Activated CD4-positive, CD25-positive, alpha-beta regulatory T cell treated with anti-CD3 and anti-CD28 coated beads, Interleukin-2, amount 50 U/mL, for 72 hours (primary cell): ENCODE results near the gene PIGP.
A peak's percentile ranks its signal among the peaks of the same experiment; 100 is the strongest.
"Not testable (repeated sequence)": the region's sequence is repeated elsewhere in the genome, so short reads cannot be mapped to it uniquely, and the experiment has no call there.

Experiments used
- DNase-seq: peaks from one replicate; pipeline ENCODE4 v3.0.0; 2021

Gene PIGP

GRCh38 chr21:37072988-37073416 is at the start of gene PIGP, which contains the start of gene TTC3:
Gene PIGP (minus strand): TSS chr21:37073071. CDS start chr21:37072515, 556 bp downstream.
Gene TTC3 (plus strand): TSS chr21:37073254. CDS start chr21:37087258, 14,004 bp downstream.
- peak; percentile 98 for DNase-seq

GRCh38 chr21:37119421-37120218 is 46.7 kb upstream of the PIGP start:
- DNase-seq = no peak

GRCh38 chr21:37118187-37118826 is 45.4 kb upstream of the PIGP start:
- no peak for DNase-seq

GRCh38 chr21:37117204-37117603 is 44.3 kb upstream of the PIGP start:
- DNase-seq = no peak

GRCh38 chr21:37116459-37116858 is 43.6 kb upstream of the PIGP start:
- not testable (repeated sequence) for DNase-seq

GRCh38 chr21:37114301-37114700 is 41.4 kb upstream of the PIGP start:
- DNase-seq = not testable (repeated sequence)

GRCh38 chr21:37111029-37111428 is 38.2 kb upstream of the PIGP start:
- not testable (repeated sequence) for DNase-seq

GRCh38 chr21:37106998-37107397 is 34.1 kb upstream of the PIGP start:
- no peak for DNase-seq

- not testable (repeated sequence) for DNase-seq
These were observed 29.9 kb upstream of the PIGP start for GRCh38 chr21:37102746-37103145.

GRCh38 chr21:37101384-37101783 is 28.5 kb upstream of the PIGP start:
- no peak for DNase-seq

GRCh38 chr21:37100316-37100715 is 27.4 kb upstream of the PIGP start:
- DNase-seq = no peak

- no peak for DNase-seq
These were observed 25.9 kb upstream of the PIGP start for GRCh38 chr21:37098751-37099150.

- no peak for DNase-seq
These were observed 22.9 kb upstream of the PIGP start for GRCh38 chr21:37095821-37096220.

GRCh38 chr21:37093977-37094376 is 21.1 kb upstream of the PIGP start:
- no peak for DNase-seq

GRCh38 chr21:37088186-37088735 is 15.4 kb upstream of the PIGP start:
- DNase-seq = no peak

GRCh38 chr21:37087188-37087587 is 14.3 kb upstream of the PIGP start:
- DNase-seq = no peak

GRCh38 chr21:37085726-37086125 is 12.9 kb upstream of the PIGP start:
- DNase-seq = no peak

GRCh38 chr21:37082856-37083528 is 10.1 kb upstream of the PIGP start:
- no peak for DNase-seq

- DNase-seq = no peak
These were observed 9.5 kb upstream of the PIGP start for GRCh38 chr21:37082375-37082774.

GRCh38 chr21:37079211-37079824 is 6.4 kb upstream of the PIGP start:
- DNase-seq = no peak

GRCh38 chr21:37077403-37077802 is 4.5 kb upstream of the PIGP start:
- no peak for DNase-seq

GRCh38 chr21:37076087-37076850 is 3.4 kb upstream of the PIGP start:
- DNase-seq = no peak
